NCI-H1694 (cell line): ENCODE results near the gene RYR2.

ENCODE experiments used
- DNase-seq: peaks from one replicate; lab custom pipeline; 2025; lab: John Stamatoyannopoulos, UW

The RYR2 gene

DNA sequence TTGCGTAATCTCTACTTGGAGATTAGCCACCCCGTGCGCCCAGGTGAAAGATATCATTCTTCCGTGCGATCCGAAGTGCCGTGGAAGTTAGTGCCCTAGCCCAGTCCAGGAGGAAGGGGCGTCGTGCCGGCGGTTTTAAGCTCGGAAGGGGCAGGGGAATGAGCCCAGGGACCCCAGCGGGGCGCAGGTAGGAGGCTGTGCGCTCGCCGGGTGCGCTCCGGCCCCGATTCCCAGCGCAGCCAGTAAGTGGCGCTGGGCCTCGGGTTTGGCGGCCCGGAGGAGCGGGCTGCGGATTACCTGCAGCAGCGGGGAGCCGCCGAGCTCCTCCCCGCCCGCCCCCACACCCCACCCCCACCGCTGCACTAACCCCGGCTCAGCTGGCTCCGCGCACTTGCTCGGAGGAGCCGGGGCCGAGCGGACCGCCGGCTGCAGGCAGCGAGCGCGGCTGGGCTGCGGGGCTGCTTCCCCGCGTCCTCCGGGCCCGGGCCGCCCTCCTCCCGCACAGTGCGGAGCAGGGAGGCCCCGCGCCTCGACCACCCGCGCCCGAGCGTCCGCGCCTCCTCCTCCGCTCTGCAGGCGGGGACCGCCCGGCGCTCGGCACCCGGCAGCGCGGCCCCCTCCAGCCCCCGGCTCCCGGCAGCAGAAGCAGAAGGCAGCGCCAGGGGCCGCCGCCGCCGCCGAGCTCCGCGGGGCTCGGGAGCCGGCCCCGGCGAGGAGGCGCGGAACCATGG lies at the start of gene RYR2:
Gene RYR2 (plus strand): TSS at position 390 of the 731 bp plus-strand sequence. CDS start 338 bp downstream, at position 728.
- no peak for DNase-seq

GRCh38 chr1:236992449-236992848 lies 49.5 kb upstream of the RYR2 start:
- no peak for DNase-seq

- DNase-seq, result no peak
Observed at GRCh38 chr1:236994450-236994849, 47.5 kb upstream of the RYR2 start.

DNA sequence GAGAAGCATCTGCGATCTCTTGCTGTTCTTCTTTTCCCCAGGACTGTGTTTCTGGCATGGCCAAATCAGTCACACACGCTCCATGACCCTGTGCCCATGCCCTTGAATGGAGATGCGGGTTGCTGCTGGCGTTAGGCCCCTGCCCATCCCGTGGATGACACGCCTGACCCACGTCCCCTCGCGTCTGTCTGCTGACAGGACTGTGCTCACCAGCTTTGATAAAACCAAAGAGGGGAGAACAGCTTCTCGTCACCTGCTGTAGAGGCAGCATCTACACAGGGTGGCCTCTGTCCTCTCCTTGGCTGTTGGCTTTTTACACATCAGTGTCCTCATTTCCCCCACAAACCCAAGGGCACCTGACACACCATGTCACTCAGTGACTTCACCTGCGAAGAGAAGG lies 44.6 kb upstream of the RYR2 start:
- DNase-seq, result no peak

DNA sequence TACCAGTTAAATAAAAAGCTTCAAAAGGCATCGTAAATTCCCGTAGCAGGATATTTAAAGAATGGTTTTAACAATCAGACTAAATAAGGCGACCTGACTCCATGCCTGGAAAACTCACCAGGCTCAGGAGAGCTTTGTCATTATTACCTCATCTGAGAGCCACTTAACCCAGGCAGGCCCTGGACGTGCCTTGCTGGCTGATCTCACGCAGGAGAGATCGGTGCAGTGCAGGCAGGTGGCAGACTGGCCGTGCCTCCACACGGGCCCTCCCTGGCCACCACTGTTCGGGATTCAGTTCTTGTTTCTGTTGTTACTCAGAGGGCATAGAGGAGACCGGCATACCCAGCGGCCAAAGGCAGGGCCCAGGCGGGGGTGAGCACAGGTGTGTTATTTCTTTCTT lies 44.1 kb upstream of the RYR2 start:
- DNase-seq, result no peak

DNA sequence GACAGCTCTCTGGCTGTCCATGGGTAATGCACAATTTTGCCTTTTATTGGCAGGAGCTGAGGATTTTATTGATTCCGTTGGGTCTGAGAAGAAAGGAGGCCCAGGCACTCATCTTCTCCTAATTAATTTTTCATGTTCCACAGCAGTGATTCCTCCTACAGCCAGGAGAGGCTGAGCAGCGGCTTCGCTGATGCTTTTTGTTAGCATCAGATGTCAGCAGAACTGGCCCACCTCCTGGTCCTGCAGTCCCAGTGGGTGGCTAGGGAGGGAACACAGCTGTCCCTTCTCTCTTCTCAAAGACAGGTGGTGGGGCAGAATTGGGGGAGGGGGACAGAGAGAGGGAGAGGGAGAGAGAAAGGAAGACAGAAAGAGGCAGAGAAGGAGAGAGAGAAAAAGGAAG lies 43.4 kb upstream of the RYR2 start:
- DNase-seq, result no peak

- DNase-seq, result no peak
Observed at GRCh38 chr1:237000191-237000590, 41.8 kb upstream of the RYR2 start.

DNA sequence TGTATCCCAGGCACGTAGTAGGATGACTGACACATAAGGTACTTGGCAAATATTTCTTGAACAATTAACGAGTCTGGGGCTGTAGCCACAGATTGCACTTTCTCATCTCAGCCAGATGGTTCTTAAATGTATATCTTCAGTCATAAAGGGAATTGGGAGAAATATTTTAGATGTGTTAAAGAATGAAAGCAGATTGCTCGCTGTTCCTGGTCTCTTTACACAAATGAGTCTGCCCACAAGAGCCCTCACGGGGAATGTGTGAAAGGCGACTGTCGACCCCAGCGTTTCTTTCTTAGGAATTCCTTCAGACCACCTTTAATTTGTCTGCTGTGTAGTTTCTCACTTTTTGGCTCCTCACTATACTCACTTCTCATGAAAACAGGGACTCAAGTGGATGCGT lies 38.5 kb upstream of the RYR2 start:
- DNase-seq, result no peak

DNA sequence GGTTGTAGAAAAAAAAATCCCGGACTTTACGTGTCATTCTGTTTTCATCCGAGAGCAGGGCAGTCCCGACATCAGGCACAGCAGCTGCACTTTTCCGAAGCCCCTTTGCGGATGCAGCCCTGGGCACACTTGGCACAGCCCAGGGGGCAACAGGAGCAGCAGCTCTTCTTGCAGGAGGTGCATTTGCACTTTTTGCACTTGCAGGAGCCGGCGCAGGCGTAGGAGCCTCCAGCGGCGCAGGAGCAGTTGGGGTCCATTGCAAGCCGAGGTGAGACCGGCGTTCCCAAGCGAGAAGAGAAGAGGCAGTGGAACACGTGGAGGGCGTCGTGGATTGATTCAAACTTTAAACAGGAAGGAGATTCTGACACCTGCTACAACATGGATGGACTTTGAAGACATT lies 37.9 kb upstream of the RYR2 start, which contains the start of gene MT1HL1:
Gene MT1HL1 (minus strand): TSS at position 326 of the 400 bp plus-strand sequence. CDS start 69 bp downstream, at position 257.
- no peak for DNase-seq

GRCh38 chr1:237005674-237006073 lies 36.3 kb upstream of the RYR2 start:
- no peak for DNase-seq

- no peak for DNase-seq
Observed at GRCh38 chr1:237007147-237007881, 34.7 kb upstream of the RYR2 start.

DNA sequence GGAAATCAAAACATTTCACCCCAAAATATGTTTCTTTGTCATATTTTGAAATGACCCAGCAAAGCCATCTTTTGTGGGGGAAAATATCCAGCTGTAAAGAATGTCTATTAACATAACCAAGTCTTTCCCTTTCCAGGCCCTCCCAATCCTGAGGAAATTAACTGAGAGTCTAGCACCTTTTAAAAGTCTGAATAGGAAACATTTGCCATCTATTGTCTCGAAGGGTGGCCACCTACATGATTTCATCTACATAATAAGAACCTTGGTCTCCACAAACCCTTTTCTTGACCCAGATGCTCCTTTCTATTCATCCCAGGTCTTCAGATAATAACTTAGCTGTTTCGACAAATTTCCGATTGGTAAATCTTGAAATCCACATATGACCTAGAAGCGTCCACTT lies 32.4 kb upstream of the RYR2 start:
- no peak for DNase-seq

DNA sequence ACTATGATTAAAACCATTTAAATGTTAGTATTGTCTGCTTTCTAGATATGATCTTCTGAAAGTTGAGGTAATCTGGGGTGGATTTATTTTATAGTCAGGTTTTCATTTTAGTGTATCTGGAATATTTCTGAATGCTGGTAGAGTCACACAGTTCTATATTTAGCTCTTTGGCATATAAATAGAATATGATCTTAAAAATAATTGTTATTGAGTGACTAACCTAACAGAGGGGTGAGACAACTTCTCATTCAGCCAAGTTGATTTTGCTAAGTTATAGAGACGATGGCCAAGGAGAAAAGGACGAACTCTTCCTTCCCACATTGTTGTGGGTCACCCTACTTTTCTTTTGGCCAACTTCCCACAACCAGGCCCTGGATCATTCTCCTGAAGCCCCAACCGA lies 30.6 kb upstream of the RYR2 start:
- no peak for DNase-seq

GRCh38 chr1:237012361-237012760 lies 29.6 kb upstream of the RYR2 start:
- DNase-seq, result no peak

GRCh38 chr1:237012788-237013383 lies 29.1 kb upstream of the RYR2 start:
- no peak for DNase-seq

DNA sequence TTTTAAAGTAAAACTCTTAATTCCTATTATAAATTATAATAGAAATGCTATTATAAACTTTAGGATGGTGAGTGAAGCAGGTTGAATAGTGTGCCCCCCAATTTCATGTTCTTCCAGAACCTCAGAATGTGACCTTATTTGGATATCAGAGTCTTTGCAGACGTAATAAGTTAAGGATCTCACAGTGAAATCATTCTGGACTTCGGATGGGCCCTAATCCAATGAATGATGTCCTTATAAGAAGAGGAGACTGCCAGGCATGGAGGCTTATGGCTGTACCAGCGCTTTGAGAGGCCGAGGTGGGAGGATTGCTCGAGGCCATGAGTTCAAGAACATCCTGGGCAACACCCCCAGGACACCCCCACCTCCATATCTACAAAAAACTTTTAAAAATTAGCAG lies 28.4 kb upstream of the RYR2 start:
- no peak for DNase-seq

- DNase-seq, result no peak
Observed at GRCh38 chr1:237016626-237017025, 25.4 kb upstream of the RYR2 start.

DNA sequence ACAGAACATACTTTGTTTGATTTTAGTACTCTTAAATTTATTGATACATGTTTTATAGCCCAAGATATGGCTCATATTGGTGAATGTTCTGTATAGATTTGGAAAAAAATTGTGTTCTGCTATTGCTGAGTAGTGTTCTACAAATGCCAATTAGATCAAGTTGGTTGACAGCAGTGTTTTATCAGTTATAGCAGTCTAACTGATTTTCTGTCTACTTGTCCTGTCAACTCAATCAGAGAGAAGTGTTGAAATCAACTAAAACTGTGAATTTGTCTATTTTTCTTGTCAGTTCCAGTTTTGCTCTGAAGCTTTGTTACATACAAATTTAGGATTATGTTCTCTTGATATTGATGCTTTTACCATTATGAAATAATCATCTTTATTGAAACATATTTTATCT lies 23.1 kb upstream of the RYR2 start:
- no peak for DNase-seq

GRCh38 chr1:237025358-237026074 lies 16.5 kb upstream of the RYR2 start:
- DNase-seq, result no peak

GRCh38 chr1:237029240-237029639 lies 12.7 kb upstream of the RYR2 start:
- DNase-seq, result no peak

GRCh38 chr1:237029850-237030535 lies 12.0 kb upstream of the RYR2 start:
- DNase-seq, result no peak

DNA sequence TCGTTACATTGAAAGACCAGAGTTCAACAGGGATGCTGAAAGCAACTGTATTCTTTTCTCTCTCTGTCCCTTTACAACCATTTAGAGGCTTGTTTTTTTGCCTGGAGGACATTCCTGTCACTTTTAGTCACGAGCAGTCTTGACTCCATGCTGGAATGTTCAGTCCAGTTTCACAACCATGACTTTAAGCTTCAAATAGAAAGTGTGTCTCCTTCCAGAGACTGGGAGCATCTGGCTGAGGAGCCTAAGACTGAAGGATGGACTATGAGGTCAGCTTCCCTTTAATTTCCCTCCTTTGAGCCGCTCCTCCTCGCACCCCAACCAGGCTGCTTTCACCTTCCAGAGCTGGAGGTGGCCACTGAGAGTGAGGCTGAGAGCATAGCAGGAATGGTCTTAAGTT lies 10.5 kb upstream of the RYR2 start:
- DNase-seq, result no peak
